GM12801 (cell line): ENCODE data around the gene C11orf24.

Source experiments
- TF ChIP-seq, protein P1 (sequence below): IDR thresholded peaks from one replicate; pipeline ENCODE4 v1.5.1; 2011; ENCODE audit warnings: control low read depth; ENCODE audit not compliant: insufficient read length; ENCODE audit errors: extremely low read depth

C11orf24 gene

DNA sequence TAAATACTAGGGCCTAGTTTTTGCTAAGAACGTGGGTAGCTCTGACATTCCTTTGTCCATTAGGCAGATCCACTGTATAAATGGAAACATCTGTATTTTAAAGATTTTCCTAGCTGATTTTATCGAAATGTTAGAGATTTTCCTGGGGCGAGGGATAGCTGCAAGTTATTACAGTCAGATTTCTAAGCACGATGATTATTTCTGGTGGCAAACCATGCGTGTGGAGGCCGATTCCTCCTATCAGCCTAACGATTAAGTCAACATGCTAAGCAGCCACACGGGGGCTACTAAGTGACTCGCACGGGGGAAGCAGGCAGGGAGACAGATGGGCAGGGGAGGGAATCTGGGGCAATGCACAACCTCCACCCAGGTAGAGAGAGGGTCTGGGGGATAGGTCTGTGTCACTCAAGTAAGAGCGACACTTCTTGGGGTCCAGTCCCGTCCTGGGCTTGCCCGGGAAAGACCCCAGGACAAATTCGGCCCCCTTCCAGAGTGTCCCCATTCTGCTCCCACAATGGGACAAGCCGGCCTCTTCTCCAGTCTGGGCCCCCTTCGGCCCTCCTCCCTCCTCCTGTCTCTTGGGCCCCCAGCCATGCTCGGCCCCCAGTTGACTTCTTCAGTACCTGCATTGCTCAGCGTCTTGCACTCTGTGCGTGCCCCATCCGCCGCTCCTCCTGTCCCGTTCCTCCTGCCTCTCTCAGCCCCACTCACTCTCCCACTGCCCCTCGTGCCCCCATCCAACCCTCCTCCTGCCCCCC is 571 bp downstream of the C11orf24 start:
- TF ChIP-seq, protein P1, sequence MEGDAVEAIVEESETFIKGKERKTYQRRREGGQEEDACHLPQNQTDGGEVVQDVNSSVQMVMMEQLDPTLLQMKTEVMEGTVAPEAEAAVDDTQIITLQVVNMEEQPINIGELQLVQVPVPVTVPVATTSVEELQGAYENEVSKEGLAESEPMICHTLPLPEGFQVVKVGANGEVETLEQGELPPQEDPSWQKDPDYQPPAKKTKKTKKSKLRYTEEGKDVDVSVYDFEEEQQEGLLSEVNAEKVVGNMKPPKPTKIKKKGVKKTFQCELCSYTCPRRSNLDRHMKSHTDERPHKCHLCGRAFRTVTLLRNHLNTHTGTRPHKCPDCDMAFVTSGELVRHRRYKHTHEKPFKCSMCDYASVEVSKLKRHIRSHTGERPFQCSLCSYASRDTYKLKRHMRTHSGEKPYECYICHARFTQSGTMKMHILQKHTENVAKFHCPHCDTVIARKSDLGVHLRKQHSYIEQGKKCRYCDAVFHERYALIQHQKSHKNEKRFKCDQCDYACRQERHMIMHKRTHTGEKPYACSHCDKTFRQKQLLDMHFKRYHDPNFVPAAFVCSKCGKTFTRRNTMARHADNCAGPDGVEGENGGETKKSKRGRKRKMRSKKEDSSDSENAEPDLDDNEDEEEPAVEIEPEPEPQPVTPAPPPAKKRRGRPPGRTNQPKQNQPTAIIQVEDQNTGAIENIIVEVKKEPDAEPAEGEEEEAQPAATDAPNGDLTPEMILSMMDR: no peak

- TF ChIP-seq, protein P1: no peak
Measured at GRCh38 chr11:68270196-68271022, 1.4 kb downstream of the C11orf24 start.

DNA sequence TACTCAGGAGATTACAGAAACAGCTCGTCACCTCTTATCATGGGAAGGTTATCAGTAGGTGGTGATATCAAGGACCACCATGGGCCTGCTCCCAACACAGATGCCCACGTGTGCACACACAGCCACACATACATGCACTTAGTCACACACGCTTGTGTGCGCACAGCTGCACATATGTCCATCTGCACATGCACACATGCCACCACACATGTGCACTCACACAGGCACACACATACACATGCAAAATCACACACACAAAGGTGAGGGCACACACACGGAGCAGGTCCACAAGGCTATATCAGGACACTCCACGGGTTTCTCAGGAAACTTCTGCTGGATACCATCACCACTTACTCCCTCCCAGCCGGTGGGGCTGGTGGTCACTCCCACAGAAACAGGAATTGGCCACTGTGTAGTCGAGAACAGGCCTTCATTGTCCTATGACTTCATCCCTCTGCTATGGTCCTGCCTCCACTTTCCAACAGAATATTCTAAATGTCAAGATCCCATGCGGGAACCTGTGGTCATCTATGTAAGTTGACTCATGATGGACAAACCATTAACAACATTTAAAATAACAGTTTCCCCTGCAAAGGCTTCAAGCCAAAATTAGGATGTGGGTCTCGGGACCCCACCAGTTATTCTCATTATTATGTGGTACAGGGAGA is 2.2 kb downstream of the C11orf24 start:
- TF ChIP-seq, protein P1: no peak

DNA sequence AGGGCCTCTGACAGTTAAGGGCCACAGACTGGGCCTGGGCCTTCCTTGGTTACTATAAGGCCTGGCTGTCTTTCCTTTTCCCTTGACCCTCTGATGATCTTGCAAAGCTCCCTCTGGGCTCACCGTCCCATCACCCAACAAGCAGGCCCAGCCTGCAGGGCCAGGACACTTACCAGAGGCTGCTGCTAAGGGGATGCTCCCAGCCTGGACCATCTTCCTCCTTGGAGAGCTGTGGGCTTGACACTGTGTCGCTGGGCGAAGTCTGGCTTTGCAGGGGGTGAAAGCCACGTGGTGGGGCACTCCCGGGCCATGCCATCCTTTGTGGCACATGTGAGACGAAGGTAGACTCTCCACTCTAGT is 3.9 kb downstream of the C11orf24 start:
- TF ChIP-seq, protein P1: no peak

- TF ChIP-seq, protein P1: no peak
Measured at GRCh38 chr11:68266936-68267880, 4.6 kb downstream of the C11orf24 start.

GRCh38 chr11:68266121-68266891 is 5.5 kb downstream of the C11orf24 start:
- TF ChIP-seq, protein P1: no peak
